ENCODE data around the gene C3orf22. TPM values are rescaled to one million over a fixed set of nuclear protein-coding genes. Genes with fewer than 3 reads are reported as not detected.
A peak's percentile ranks its signal among the peaks of the same experiment; 100 is the strongest.

Gene C3orf22
- total RNA-seq, 1 donor = not detected

GRCh38 chr3:126528800-126529541 lies 29.8 kb downstream of the C3orf22 start:
- Histone ChIP-seq H3K4me1 (ENCODE audit: insufficient read depth, low read length) (no peaks in the 10 kb centered on the region), H3K4me3 (ENCODE audit: insufficient read depth, low read length) (no peak overlapping the region), H4K20me1 (ENCODE audit: insufficient read depth, low read length) (no peaks in the 10 kb centered on the region), H3K9me3 (ENCODE audit: low read depth, low read length) (no peaks in the 10 kb centered on the region), H3K27ac (ENCODE audit: low read depth, low read length) (no peak overlapping the region), H3K4me2 (ENCODE audit: insufficient read depth, low read length) (no peak overlapping the region), H3K36me3 (ENCODE audit: insufficient read depth, low read length) (no peaks in the 10 kb centered on the region), H3K27me3 (ENCODE audit: insufficient read depth, low read length) (peaks cover 19% of the 10 kb centered on the region), H2AFZ (ENCODE audit: low read length) (no peak overlapping the region), H3K79me2 (ENCODE audit: insufficient read depth, low read length) (no peaks in the 10 kb centered on the region)
- no peak for TF ChIP-seq CTCF (IDR thresholded peaks at IDR 0.05; ENCODE audit: extremely low read depth, low read depth, low read length)
- peak; percentile 77 for DNase-seq (ENCODE audit: insufficient read length, low spot score, missing footprints)

- H4K20me1 ChIP-seq (ENCODE audit: insufficient read depth, low read length) = no peaks in the 10 kb centered on the region
- H3K4me2 ChIP-seq (ENCODE audit: insufficient read depth, low read length) = no peak overlapping the region
- H3K4me1 ChIP-seq (ENCODE audit: insufficient read depth, low read length) = no peaks in the 10 kb centered on the region
- H3K27me3 ChIP-seq (ENCODE audit: insufficient read depth, low read length) = peaks cover 19% of the 10 kb centered on the region
- TF ChIP-seq CTCF (IDR thresholded peaks at IDR 0.05; ENCODE audit: extremely low read depth, low read depth, low read length) = no peak
- H3K9me3 ChIP-seq (ENCODE audit: low read depth, low read length) = no peaks in the 10 kb centered on the region
- H3K27ac ChIP-seq (ENCODE audit: low read depth, low read length) = no peak overlapping the region
- no peaks in the 10 kb centered on the region for H3K79me2 ChIP-seq (ENCODE audit: insufficient read depth, low read length)
- H2AFZ ChIP-seq (ENCODE audit: low read length) = no peak overlapping the region
- DNase-seq (ENCODE audit: insufficient read length, low spot score, missing footprints) = peak; percentile 42
- no peaks in the 10 kb centered on the region for H3K36me3 ChIP-seq (ENCODE audit: insufficient read depth, low read length)
- H3K4me3 ChIP-seq (ENCODE audit: insufficient read depth, low read length) = no peak overlapping the region
These were observed 30.3 kb downstream of the C3orf22 start for GRCh38 chr3:126528419-126528799.

- H3K36me3 ChIP-seq (ENCODE audit: insufficient read depth, low read length) = no peaks in the 10 kb centered on the region
- H3K4me1 ChIP-seq (ENCODE audit: insufficient read depth, low read length) = no peaks in the 10 kb centered on the region
- H3K27ac ChIP-seq (ENCODE audit: low read depth, low read length) = no peak overlapping the region
- peaks cover 19% of the 10 kb centered on the region for H3K27me3 ChIP-seq (ENCODE audit: insufficient read depth, low read length)
- TF ChIP-seq CTCF (IDR thresholded peaks at IDR 0.05; ENCODE audit: extremely low read depth, low read depth, low read length) = no peak
- H3K9me3 ChIP-seq (ENCODE audit: low read depth, low read length) = no peaks in the 10 kb centered on the region
- no peak overlapping the region for H3K4me3 ChIP-seq (ENCODE audit: insufficient read depth, low read length)
- no peaks in the 10 kb centered on the region for H3K79me2 ChIP-seq (ENCODE audit: insufficient read depth, low read length)
- H3K4me2 ChIP-seq (ENCODE audit: insufficient read depth, low read length) = no peak overlapping the region
- H2AFZ ChIP-seq (ENCODE audit: low read length) = no peak overlapping the region
- peak; percentile 64 for DNase-seq (ENCODE audit: insufficient read length, low spot score, missing footprints)
- H4K20me1 ChIP-seq (ENCODE audit: insufficient read depth, low read length) = no peaks in the 10 kb centered on the region
These were observed 31.1 kb downstream of the C3orf22 start for GRCh38 chr3:126527455-126528211.

GRCh38 chr3:126527006-126527405 lies 31.7 kb downstream of the C3orf22 start:
- Histone ChIP-seq H3K9me3 (ENCODE audit: low read depth, low read length) (no peaks in the 10 kb centered on the region), H3K4me2 (ENCODE audit: insufficient read depth, low read length) (no peak overlapping the region), H3K27me3 (ENCODE audit: insufficient read depth, low read length) (peaks cover 17% of the 10 kb centered on the region), H4K20me1 (ENCODE audit: insufficient read depth, low read length) (no peaks in the 10 kb centered on the region), H3K4me3 (ENCODE audit: insufficient read depth, low read length) (no peak overlapping the region), H3K4me1 (ENCODE audit: insufficient read depth, low read length) (no peaks in the 10 kb centered on the region), H3K36me3 (ENCODE audit: insufficient read depth, low read length) (no peaks in the 10 kb centered on the region), H3K79me2 (ENCODE audit: insufficient read depth, low read length) (no peaks in the 10 kb centered on the region), H2AFZ (ENCODE audit: low read length) (no peak overlapping the region), H3K27ac (ENCODE audit: low read depth, low read length) (no peak overlapping the region)
- DNase-seq (ENCODE audit: insufficient read length, low spot score, missing footprints) = peak; percentile 69
- no peak for TF ChIP-seq CTCF (IDR thresholded peaks at IDR 0.05; ENCODE audit: extremely low read depth, low read depth, low read length)
